Psoas muscle (tissue), 8 donors: Measurements from ENCODE around the gene PARP11. TPM values are rescaled to one million over a fixed set of nuclear protein-coding genes. Genes with fewer than 3 reads are reported as not detected.

Source experiments
- ATAC-seq, 4 donors: fragments of 200-7000 bp; cut with Tn5 transposase; one replicate each; pipeline ENCODE4 v1.9.1; 2020; ENCODE audit warnings: moderate library complexity in 3 of 4, mild to moderate bottlenecking in 2 of 4
- DNase-seq, 2 donors: peaks; one replicate each; pipeline ENCODE4 v3.0.0-alpha.2; 2020
- H3K27ac ChIP-seq: fragments of 200-600 bp; one replicate; pipeline ENCODE4 v1.8.0; 2022
- H3K27me3 ChIP-seq, 3 donors: fragments of 200-600 bp in 1 of 3; one replicate each; pipeline versions ENCODE4 v1.6.1 to v1.8.0; 2013 to 2022; ENCODE audit warnings: low read length in 2 of 3, mild to moderate bottlenecking in 2 of 3, moderate library complexity in 1 of 3; ENCODE audit not compliant: insufficient read depth in 3 of 3
- H3K36me3 ChIP-seq, 2 donors: fragments of 200-600 bp in 1 of 2; one replicate each; pipeline versions ENCODE4 v1.6.1 to v1.8.0; 2013 to 2022; ENCODE audit warnings: low read depth in 1 of 2, mild to moderate bottlenecking in 1 of 2, moderate library complexity in 1 of 2; ENCODE audit not compliant: insufficient read depth in 1 of 2
- H3K4me1 ChIP-seq: fragments of 200-600 bp; one replicate; pipeline ENCODE4 v1.8.0; 2022
- H3K4me3 ChIP-seq: fragments of 200-600 bp; one replicate; pipeline ENCODE4 v1.8.0; 2022; ENCODE audit warnings: mild to moderate bottlenecking
- H3K9me3 ChIP-seq: fragments of 200-600 bp; one replicate; pipeline ENCODE4 v1.8.0; 2022
- CTCF ChIP-seq: fragments of 200-600 bp; IDR thresholded peaks from one replicate; pipeline ENCODE4 v1.8.0; 2022; ENCODE audit warnings: antibody characterized with exemption
- WGBS, 3 donors: extraction: QIAGEN DNeasy Blood & Tissue Kit; methylation state at CpG; one replicate each; pipeline versions ENCODE4 v1.1.6 to v1.1.7; 2013; 5-methylcytosine and 5-hydroxymethylcytosine counted together
- intact Hi-C, 2 donors: fragments of 100-400 bp; cut with DNase I; formaldehyde crosslinking; loops; one replicate each; pipeline versions ENCODE4 v1.11.0 to v1.14.2; 2022
- polyA plus RNA-seq, 3 donors: library from polyadenylated mRNA; stranded (reverse); fragments of 200-250 nt; gene quantifications; one replicate each; pipeline ENCODE4 v1.2.3, GENCODE V29; 2013
- total RNA-seq, 4 donors: library from RNA; stranded (reverse); fragmentation: NEBNext Ultra II Directional in 2 of 4; extraction: Animal tissue kit (Norgen Biotek cat#: 25700) in 2 of 4; gene quantifications; one replicate each; pipeline versions ENCODE4 v1.2.1 to v1.2.4, GENCODE V29; 2021 to 2023
- donor health status: healthy with polysubstance abuse.
- donor health status: DM: no; HTN: no; CAD: no; lungs with moderate emphysema.
- donor health status: Bipolar disorder and iron deficiency.
- donor health status: healthy.
- donor health status: DM: yes; HTN: yes; CAD: no.
- donor health status: DM: no; HTN: no; CAD: no.
- donor health status: DM: no; HTN: no; CAD: no.
- donor health status: DM: yes; HTN: yes; CAD: no.

The PARP11 gene
- total and polyA plus RNA-seq, 7 donors, result 0.83 to 4.0 (median 2.6) TPM

- intact Hi-C loops, result no loop called here
- 24 to 36% (median 28%) methylated on average over 5 of the region's 5 CpGs for whole genome bisulfite sequencing, 3 donors
- DNase-seq, result no peak
- Histone ChIP-seq H3K9me3 (no peaks in the 10 kb centered on the region), H3K27ac (no peak overlapping the region), H3K36me3 (no peaks in the 10 kb centered on the region), H3K4me1 (peaks cover 8% of the 10 kb centered on the region), H3K4me3 (no peak overlapping the region), H3K27me3 (no peaks in the 10 kb centered on the region)
- peak in 1 of 4 donors; percentile 24 for ATAC-seq
- no peak for TF ChIP-seq CTCF
Observed at GRCh38 chr12:3795492-3796133, 77.6 kb downstream of the PARP11 start.

- H3K4me3 ChIP-seq, result no peak overlapping the region
- H3K27me3 ChIP-seq, result no peaks in the 10 kb centered on the region
- WGBS, 3 donors, result 46 to 70% (median 66%) methylated on average over 2 of the region's 2 CpGs
- DNase-seq (no peak), ATAC-seq (no peak)
- TF ChIP-seq CTCF, result no peak
- intact Hi-C loops, result no loop called here
- no peak overlapping the region for H3K27ac ChIP-seq
- no peaks in the 10 kb centered on the region for H3K36me3 ChIP-seq
- H3K4me1 ChIP-seq, result peaks cover 8% of the 10 kb centered on the region
- H3K9me3 ChIP-seq, result no peaks in the 10 kb centered on the region
Observed at GRCh38 chr12:3795066-3795465, 78.1 kb downstream of the PARP11 start.

GRCh38 chr12:3792623-3793288 lies 80.4 kb downstream of the PARP11 start:
- H3K4me3 ChIP-seq, result no peak overlapping the region
- H3K9me3 ChIP-seq, result no peaks in the 10 kb centered on the region
- ATAC-seq (no peak), DNase-seq (no peak)
- H3K27me3 ChIP-seq, result no peaks in the 10 kb centered on the region
- no peak overlapping the region for H3K27ac ChIP-seq
- 92 to 95% (median 92%) methylated on average over 10 of the region's 10 CpGs for WGBS, 3 donors
- H3K36me3 ChIP-seq, result no peaks in the 10 kb centered on the region
- TF ChIP-seq CTCF, result no peak
- peaks cover 8% of the 10 kb centered on the region for H3K4me1 ChIP-seq
- intact Hi-C loops, result no loop called here

- TF ChIP-seq CTCF, result no peak
- 51 to 66% (median 64%) methylated on average over 5 of the region's 5 CpGs for WGBS, 3 donors
- Histone ChIP-seq H3K4me3 (no peak overlapping the region), H3K36me3 (no peaks in the 10 kb centered on the region), H3K27ac (no peak overlapping the region), H3K9me3 (no peaks in the 10 kb centered on the region), H3K27me3 (no peaks in the 10 kb centered on the region), H3K4me1 (peaks cover 8% of the 10 kb centered on the region)
- ATAC-seq (no peak), DNase-seq (no peak)
- intact Hi-C loops, result no loop called here
Observed at GRCh38 chr12:3791256-3791874, 81.8 kb downstream of the PARP11 start.
